ENCODE measurements around the gene EHMT1.

DNA sequence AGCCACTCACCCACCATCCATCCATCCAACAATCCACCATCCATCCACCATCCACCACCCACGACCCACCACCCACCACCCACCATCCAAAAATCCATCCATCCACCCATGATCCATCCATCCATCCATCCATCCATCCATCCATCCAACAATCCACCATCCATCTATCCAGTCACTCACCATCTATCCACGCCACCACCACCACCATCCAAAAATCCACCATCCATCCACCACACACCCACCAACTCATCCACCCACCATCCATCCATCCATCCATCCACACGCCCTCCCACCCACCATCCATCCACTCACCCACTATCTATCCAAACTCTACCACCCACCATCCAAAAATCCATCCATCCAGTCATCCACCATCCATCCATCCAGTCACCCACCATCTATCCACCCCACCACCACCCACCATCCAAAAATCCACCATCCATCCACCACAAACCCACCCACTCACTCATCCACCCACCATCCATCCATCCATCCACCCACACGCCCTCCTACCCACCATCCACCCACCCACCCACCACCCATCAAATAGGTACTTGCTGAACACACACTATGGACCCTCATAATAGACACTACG is 49.1 kb upstream of the EHMT1 start:
- TF ChIP-seq CHD2 (IDR thresholded peaks at IDR 0.05; ENCODE audit: low read length) (no peak), SIN3A (conservative IDR thresholded peaks at IDR 0.05 in 1 of 2, IDR thresholded peaks at IDR 0.05 in 1 of 2; ENCODE audit: low read depth in 1 of 2, low read length in 2 of 2) (no peak), PHF8 (conservative IDR thresholded peaks at IDR 0.05; ENCODE audit: low read depth, low read length) (no peak), RAD21 (IDR thresholded peaks at IDR 0.05 in 1 of 2, conservative IDR thresholded peaks at IDR 0.05 in 1 of 2; ENCODE audit: low read depth in 2 of 2, low read length in 2 of 2) (no peak), POLR2A (IDR thresholded peaks at IDR 0.05; ENCODE audit: control extremely low read depth in 1 of 2, low read depth in 2 of 2, low read length in 2 of 2) (no peak), SP1 (IDR thresholded peaks at IDR 0.05; ENCODE audit: low read depth, low read length) (no peak), MAFK (IDR thresholded peaks at IDR 0.05; ENCODE audit: low read depth, low read length) (no peak), JUN (IDR thresholded peaks at IDR 0.05; ENCODE audit: low read depth, low read length) (no peak), CBX8 (IDR thresholded peaks at IDR 0.05; ENCODE audit: borderline replicate concordance, low read depth, low read length) (no peak), EZH2 (IDR thresholded peaks at IDR 0.05; ENCODE audit: low read depth, low read length, severe bottlenecking) (no peak)
- TF ChIP-seq, protein P1, sequence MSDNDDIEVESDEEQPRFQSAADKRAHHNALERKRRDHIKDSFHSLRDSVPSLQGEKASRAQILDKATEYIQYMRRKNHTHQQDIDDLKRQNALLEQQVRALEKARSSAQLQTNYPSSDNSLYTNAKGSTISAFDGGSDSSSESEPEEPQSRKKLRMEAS (IDR thresholded peaks at IDR 0.05), result no peak
- TF ChIP-seq, protein P2, sequence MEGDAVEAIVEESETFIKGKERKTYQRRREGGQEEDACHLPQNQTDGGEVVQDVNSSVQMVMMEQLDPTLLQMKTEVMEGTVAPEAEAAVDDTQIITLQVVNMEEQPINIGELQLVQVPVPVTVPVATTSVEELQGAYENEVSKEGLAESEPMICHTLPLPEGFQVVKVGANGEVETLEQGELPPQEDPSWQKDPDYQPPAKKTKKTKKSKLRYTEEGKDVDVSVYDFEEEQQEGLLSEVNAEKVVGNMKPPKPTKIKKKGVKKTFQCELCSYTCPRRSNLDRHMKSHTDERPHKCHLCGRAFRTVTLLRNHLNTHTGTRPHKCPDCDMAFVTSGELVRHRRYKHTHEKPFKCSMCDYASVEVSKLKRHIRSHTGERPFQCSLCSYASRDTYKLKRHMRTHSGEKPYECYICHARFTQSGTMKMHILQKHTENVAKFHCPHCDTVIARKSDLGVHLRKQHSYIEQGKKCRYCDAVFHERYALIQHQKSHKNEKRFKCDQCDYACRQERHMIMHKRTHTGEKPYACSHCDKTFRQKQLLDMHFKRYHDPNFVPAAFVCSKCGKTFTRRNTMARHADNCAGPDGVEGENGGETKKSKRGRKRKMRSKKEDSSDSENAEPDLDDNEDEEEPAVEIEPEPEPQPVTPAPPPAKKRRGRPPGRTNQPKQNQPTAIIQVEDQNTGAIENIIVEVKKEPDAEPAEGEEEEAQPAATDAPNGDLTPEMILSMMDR (IDR thresholded peaks at IDR 0.05; ENCODE audit: control extremely low read depth in 1 of 3, insufficient read depth in 1 of 3, low read depth in 1 of 3, low read length in 3 of 3), result no peak

Data from H1 (cell line).